Activated T-cell treated with anti-CD3 and anti-CD28 coated beads for 24 hours (primary cell): ENCODE measurements around the gene TMEM168.
"Not testable (repeated sequence)": the region's sequence is repeated elsewhere in the genome, so short reads cannot be mapped to it uniquely, and the experiment has no call there.

Experiments used
- DNase-seq: peaks from one replicate; pipeline ENCODE4 v3.0.0-alpha.2; 2020; ENCODE audit warnings: low read depth

The TMEM168 gene

DNA sequence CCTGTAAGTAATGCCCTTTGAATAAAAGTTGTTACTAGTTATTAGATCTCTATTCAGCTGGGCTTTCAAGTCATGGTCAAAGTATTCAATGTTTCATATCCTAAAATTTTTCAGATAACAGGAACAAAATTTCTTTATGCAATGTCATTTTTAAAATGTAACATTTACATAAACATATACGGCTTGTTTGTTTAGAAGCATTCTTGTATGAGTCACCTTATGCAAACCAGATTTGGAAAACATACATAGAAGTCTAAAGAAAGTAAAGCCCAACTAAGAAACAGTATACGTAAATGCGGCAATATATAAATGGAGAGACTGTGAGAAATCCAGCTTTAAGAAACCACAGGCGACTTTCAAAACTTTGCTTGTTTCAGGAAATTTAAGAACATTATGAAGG is 10.5 kb downstream of the TMEM168 start:
- DNase-seq = no peak

DNA sequence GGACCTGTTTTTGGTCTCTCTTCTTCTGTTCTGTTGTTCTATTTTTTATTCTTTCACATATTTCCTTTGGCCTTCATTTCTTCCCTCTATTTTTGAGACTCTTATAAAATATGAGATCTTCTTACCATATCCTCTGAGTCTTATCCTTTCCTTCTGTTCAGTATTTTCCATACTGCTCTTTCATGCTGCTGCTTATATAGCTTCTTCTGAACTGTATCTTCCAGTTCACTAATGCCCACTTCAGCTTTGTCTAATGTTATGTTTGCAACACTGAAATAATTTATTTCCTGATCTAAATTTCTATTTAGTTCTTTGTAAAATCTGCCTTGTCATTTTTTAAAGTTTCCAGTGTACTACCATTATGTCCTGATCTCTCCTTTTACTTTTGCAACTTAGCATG is 12.8 kb downstream of the TMEM168 start:
- no peak for DNase-seq

DNA sequence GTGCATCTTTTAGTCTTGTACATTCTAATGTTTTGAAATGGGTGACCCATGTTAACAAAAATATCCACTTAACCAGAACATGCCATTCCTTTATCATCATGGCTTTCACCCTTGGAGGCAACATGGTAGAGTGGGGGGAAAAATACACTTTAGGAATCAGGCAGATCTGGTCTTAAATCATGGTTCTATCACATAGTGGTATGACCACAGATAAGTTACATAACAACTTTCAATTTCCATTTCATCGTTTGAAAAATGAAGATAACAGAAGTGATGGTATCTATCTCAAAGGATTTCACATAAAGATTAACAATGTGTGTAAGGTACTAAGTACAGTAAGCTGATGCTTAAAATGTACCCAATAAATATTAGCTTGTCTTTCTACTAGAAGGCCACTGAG is 19.0 kb downstream of the TMEM168 start:
- DNase-seq = no peak

- no peak for DNase-seq
These were observed 20.1 kb downstream of the TMEM168 start for GRCh38 chr7:112770051-112770450.

DNA sequence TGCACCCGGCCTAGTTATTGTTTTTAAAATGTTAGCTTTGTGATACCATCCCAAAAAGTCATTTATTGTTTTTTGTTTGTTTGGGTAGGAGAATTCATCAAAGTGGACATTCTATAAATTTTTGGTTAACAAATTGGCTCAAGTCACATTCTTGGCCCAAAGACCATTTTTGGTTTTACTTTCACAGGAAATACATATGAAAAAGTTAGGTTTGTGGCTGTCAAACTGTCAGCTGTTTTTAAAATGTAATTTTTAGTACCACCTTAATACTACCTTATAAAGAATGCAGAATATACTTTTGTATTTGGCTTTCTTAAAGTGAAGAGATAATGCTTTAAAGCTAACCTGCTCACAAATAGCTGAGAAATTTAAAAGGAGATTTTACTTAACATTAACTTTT is 25.1 kb downstream of the TMEM168 start:
- DNase-seq = no peak

GRCh38 chr7:112763996-112764395 is 26.2 kb downstream of the TMEM168 start:
- no peak for DNase-seq

- no peak for DNase-seq
These were observed 26.9 kb downstream of the TMEM168 start for GRCh38 chr7:112763298-112763697.

DNA sequence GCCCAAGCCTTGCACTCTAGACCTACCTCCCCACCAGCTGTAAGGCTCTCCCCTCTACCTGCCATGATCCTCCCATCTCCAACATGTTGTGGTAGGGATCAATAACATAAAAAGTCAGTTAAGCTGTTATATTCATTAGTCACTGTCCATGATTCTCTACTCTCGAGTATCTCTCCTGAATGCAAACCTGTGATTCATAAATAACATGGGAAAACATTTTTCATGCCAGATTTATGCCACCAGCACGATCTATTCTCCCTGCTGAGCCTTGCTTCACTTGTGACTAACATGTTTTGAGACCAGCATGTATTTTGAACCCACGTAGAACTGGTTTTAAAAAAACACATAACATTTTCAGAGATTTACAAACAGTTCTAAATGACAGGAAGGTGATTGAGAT is 30.3 kb downstream of the TMEM168 start:
- no peak for DNase-seq

- no peak for DNase-seq
These were observed 32.9 kb downstream of the TMEM168 start for GRCh38 chr7:112757337-112757736.

- DNase-seq = no peak
These were observed 36.9 kb downstream of the TMEM168 start for GRCh38 chr7:112753298-112753697.

GRCh38 chr7:112752576-112752975 is 37.6 kb downstream of the TMEM168 start:
- DNase-seq = no peak

- DNase-seq = no peak
These were observed 40.4 kb downstream of the TMEM168 start for GRCh38 chr7:112749775-112750174.

DNA sequence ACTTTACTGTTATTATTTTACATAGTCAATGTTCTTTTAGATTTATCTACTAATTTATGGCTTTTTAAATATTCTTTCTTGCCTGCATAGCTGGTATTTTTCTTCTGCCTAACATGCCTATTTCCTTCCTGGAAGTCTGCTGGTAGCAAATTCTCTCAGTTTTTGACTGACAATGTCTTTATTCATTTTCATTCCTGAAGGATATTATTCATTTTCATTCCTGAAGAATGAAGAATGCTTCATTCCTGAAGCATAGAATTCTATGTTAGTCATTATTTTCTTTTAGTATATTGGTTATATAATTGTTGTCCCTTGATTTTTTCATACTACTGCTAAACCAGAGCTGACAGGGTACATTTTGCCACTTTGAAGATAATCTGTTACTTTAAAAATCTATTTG is 41.8 kb downstream of the TMEM168 start:
- no peak for DNase-seq

DNA sequence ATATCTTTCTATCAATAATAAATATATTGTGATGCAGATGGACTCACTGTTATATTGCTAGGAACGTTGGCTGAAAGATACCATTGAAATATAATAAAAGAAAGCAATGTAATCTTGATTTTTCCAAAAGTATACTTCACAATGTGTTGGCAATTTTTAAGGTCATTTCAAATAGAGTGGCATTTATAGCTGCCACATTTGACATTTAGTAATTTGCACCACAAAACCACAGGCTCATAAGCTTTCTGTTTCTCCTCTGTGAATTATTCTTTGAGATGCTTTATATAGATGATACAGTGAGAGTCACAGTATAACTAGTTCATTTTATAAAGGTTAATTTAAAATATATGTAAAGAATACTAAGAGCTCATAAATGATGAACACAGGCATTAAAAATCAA is 44.6 kb downstream of the TMEM168 start:
- DNase-seq = no peak

DNA sequence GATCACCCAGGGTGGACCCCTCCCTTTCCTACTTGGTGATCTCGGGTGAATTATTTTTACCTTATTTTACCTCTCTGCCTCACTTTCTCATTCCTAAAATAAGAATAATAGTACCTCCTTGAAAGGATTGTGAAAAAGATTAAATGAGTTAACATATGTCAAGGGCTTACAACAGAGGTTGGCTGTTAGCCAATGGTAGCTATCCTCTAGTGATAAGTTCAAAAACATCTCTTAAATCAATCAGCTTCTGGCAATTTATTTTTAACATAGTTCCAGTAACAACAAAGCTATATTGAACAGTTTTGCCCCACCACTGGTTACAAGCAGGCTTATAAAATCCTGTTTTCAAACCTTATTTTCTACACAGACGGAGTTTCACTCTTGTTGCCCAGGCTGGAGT is 45.4 kb downstream of the TMEM168 start:
- DNase-seq = no peak

- no peak for DNase-seq
These were observed 46.4 kb downstream of the TMEM168 start for GRCh38 chr7:112743811-112744210.

- no peak for DNase-seq
These were observed 49.5 kb downstream of the TMEM168 start for GRCh38 chr7:112740667-112741066.

- DNase-seq = no peak
These were observed 50.6 kb downstream of the TMEM168 start for GRCh38 chr7:112739436-112740180.

GRCh38 chr7:112735261-112735660 is 54.9 kb downstream of the TMEM168 start:
- no peak for DNase-seq

- not testable (repeated sequence) for DNase-seq
These were observed 58.9 kb downstream of the TMEM168 start for GRCh38 chr7:112731324-112731723.

DNA sequence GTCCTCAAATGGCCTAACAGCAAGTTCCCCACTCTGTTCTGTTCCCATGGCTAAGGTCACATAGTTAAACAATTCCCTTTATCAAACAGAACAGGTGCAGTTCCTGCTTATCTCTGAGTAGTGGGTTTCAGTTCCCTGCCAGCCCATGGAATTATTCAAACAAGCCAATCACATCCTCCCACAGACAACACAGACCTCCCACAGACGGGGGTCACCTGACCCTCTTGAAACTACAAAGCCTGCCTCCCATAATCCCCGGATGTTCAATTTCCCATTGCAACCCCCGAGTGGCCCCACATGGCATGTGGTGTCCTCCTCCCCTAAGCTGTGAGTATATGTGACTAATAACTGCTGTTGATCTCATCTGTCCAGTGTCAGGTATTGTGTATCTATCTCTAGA is 64.1 kb downstream of the TMEM168 start:
- no peak for DNase-seq

DNA sequence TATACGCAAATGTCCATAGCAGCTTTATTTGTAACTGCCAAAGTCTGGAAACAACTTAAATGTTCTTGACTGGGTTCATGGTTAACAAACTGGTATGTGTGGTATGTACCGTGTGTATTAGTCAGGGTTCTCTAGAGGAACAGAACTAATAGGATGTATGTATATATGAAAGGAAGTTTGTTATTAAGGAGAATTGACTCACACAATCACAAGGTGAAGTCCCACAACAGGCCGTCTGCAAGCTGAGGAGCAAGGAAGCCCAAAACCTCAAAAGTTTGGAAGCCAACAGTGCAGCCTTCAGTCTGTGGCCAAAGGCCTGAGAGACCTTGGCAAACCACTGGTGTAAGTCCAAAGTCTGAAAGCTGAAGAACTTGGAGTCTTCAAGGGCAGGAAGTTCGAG is 66.8 kb downstream of the TMEM168 start:
- DNase-seq = no peak

- no peak for DNase-seq
These were observed 68.8 kb downstream of the TMEM168 start for GRCh38 chr7:112721366-112721765.

DNA sequence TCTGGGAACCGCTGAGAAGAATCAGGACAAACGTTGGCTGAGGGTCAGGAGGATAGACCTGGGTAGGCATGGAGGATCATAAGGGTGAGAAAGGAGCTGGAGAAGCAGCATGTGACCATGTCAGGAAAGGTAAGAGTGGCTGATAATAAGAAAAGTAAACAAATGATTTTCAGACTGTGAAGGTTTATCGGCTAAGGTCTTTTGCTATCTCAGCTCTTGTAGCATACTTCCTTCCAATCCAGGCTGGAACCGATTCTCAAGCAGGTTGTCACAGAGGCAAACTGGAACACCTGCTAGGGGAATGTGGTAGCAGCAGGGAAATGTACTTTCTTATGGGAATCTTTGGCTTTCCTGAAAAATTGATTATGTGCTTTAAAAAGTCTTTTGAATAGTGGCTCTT is 74.7 kb downstream of the TMEM168 start:
- DNase-seq = no peak
